K562 treated with DMSO at 1 percent for 12 hours (cell line): ENCODE measurements around the gene NOX4. TPM values are rescaled to one million over a fixed set of nuclear protein-coding genes. Genes with fewer than 3 reads are reported as not detected.

ENCODE experiments used
- total RNA-seq: library from RNA; unstranded; fragments of 300-600 nt; gene quantifications from 2 replicates; pipeline ENCODE4 v1.2.3, GENCODE V29; 2022; ENCODE audit not compliant: insufficient read depth

NOX4 gene
- total RNA-seq = not detected in 2 replicates

DNA sequence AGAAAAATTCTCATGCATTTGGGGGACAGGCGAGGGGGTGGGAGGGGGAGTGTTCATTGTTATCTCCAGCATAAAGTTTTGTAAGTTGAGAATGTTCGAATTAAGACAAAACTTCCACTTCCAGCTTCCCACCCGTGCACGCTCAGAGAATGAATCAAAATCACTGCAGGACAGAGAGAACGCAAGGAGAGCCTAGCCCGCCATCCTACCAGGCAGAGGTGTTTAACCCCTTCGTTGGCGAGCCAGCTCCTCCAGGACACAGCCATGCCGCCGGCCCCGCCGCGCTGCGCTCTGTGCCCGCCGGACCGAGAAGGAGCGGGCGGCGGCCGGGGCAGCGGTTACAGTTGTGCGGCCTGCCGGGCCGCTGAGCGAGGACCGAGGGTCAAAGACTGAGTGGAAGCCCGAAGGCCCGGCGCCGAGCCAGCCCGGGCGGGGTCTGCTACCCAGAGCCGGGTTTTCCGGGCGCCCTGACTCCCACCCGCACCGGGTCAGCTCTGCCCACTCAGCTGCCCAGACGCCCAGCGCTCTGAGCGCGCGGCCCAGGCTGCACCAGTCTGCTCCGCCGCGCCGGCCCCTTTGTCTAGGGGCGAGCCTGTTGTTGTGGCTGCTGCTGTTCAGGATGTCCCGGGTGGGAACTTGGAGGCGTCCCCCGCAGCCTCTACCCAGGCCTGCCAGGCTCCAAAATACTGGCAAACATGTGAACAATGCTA, at the start of gene NOX4:
Gene NOX4 (minus strand): TSS at position 395 of the 710 bp plus-strand sequence. CDS start 129 bp downstream, at position 266.

Other genes starting within 250 kb of the NOX4 start
- gene TRIM77, start 218.9 kb upstream of the NOX4 start, total RNA-seq = not detected in 2 replicates